Keratinocyte (primary cell): Measurements from ENCODE around the gene SSBP4. TPM values are rescaled to one million over a fixed set of nuclear protein-coding genes. Genes with fewer than 3 reads are reported as not detected.
"Not testable (repeated sequence)": the region's sequence is repeated elsewhere in the genome, so short reads cannot be mapped to it uniquely, and the experiment has no call there.

ENCODE experiments used
- DNase-seq: peaks from one replicate; pipeline ENCODE4 v3.0.0-alpha.2; 2011; ENCODE audit warnings: low read depth, missing footprints, low spot score
- FAIRE-seq: peaks from 2 replicates; lab custom pipeline; 2011; peaks lifted over from hg19 to GRCh38; lab: Jason Lieb, UNC
- H2AFZ ChIP-seq: 2 replicates; pipeline ENCODE4 v1.6.0; 2012; ENCODE audit warnings: low read length, control low read depth, inconsistent platforms; ENCODE audit not compliant: control insufficient read depth
- H3K27ac ChIP-seq: 2 replicates; pipeline ENCODE4 v1.5.1; 2011; ENCODE audit warnings: low read length; ENCODE audit not compliant: control insufficient read depth, insufficient read depth
- H3K27me3 ChIP-seq: 3 replicates; pipeline ENCODE4 v1.6.0; 2011; ENCODE audit warnings: low read length; ENCODE audit not compliant: control insufficient read depth, insufficient read depth; ENCODE audit errors: extremely low read depth
- H3K36me3 ChIP-seq, 2 experiments: 2 replicates in 1 of 2; 3 replicates in 1 of 2; pipeline ENCODE4 v1.5.1; 2011; ENCODE audit warnings: low read length in 2 of 2, mild to moderate bottlenecking in 1 of 2; ENCODE audit not compliant: control insufficient read depth in 2 of 2, insufficient read depth in 2 of 2; ENCODE audit errors: extremely low read depth in 1 of 2
- H3K4me1 ChIP-seq: 3 replicates; pipeline ENCODE4 v1.5.1; 2011; ENCODE audit warnings: low read length; ENCODE audit not compliant: control insufficient read depth, insufficient read depth; ENCODE audit errors: extremely low read depth
- H3K4me2 ChIP-seq: 3 replicates; pipeline ENCODE4 v1.6.0; 2011; ENCODE audit warnings: low read depth, low read length; ENCODE audit not compliant: control insufficient read depth, insufficient read depth; ENCODE audit errors: extremely low read depth
- H3K4me3 ChIP-seq, 3 experiments: fragments of 200-600 bp in 1 of 3; sonication (generic) in 1 of 3; 2 replicates in 2 of 3; 3 replicates in 1 of 3; pipeline ENCODE4 v1.5.1; 2011 to 2016; ENCODE audit warnings: low read length in 3 of 3, mild to moderate bottlenecking in 3 of 3, control low read depth in 2 of 3, inconsistent platforms in 1 of 3, low read depth in 1 of 3, mixed read lengths in 1 of 3, mixed run types in 1 of 3, moderate library complexity in 1 of 3; ENCODE audit not compliant: control insufficient read depth in 2 of 3, insufficient read depth in 2 of 3; ENCODE audit errors: extremely low read depth in 1 of 3
- H3K79me2 ChIP-seq: 2 replicates; pipeline ENCODE4 v1.6.0; 2012; ENCODE audit warnings: low read length; ENCODE audit not compliant: control insufficient read depth, insufficient read depth
- H3K9ac ChIP-seq: 3 replicates; pipeline ENCODE4 v1.6.0; 2011; ENCODE audit warnings: low read length; ENCODE audit not compliant: control insufficient read depth, insufficient read depth; ENCODE audit errors: extremely low read depth
- H3K9me1 ChIP-seq: 3 replicates; pipeline ENCODE4 v1.6.0; 2011; ENCODE audit warnings: low read length; ENCODE audit not compliant: control insufficient read depth, insufficient read depth; ENCODE audit errors: extremely low read depth
- H3K9me3 ChIP-seq: 2 replicates; pipeline ENCODE4 v1.5.1; 2012; ENCODE audit warnings: low read depth, low read length; ENCODE audit not compliant: control insufficient read depth
- H4K20me1 ChIP-seq: 3 replicates; pipeline ENCODE4 v1.6.0; 2011; ENCODE audit warnings: low read length; ENCODE audit not compliant: control insufficient read depth, insufficient read depth; ENCODE audit errors: extremely low read depth
- EZH2 ChIP-seq: IDR thresholded peaks from one replicate; pipeline ENCODE4 v1.6.1; 2012; ENCODE audit warnings: inconsistent platforms, mild to moderate bottlenecking, low read length, moderate library complexity
- dilution Hi-C: fragments of 300-500 bp; cut with MboI; formaldehyde crosslinking; loops from one replicate; pipeline ENCODE4 v1.7.0; 2020; ENCODE audit warnings: low sequenced_read_pairs; ENCODE audit not compliant: extremely low pct_ligation_motif_present
- polyA plus RNA-seq, 5 experiments: library from polyadenylated mRNA; depleted of rRNA in 3 of 5; stranded (reverse) in 3 of 5; stranded (forward) in 1 of 5; unstranded in 1 of 5; fragments of >200 nt; gene quantifications; 1 replicate in 1 of 5; 2 replicates in 3 of 5; 3 replicates in 1 of 5; pipeline versions ENCODE4 v1.2.1 to v1.2.3, GENCODE V29; 2011 to 2012; ENCODE audit warnings: missing spikeins in 2 of 5, low read depth in 1 of 5, low replicate concordance in 1 of 5
- TF ChIP-seq, protein P1 (sequence below), 3 experiments: IDR thresholded peaks in 1 of 3; conservative IDR thresholded peaks in 1 of 3; optimal IDR thresholded peaks in 1 of 3; 2 replicates in 2 of 3; 3 replicates in 1 of 3; pipeline versions ENCODE3 to v1.5.1; 2011; ENCODE audit warnings: low read length in 3 of 3, mild to moderate bottlenecking in 3 of 3, moderate library complexity in 2 of 3, control low read depth in 1 of 3, inconsistent platforms in 1 of 3; ENCODE audit not compliant: insufficient read depth in 2 of 3; ENCODE audit errors: extremely low read depth in 1 of 3

Gene SSBP4
- polyA plus RNA-seq, 1 donor (not counting 4 experiments of a cell fraction or from before 2014, with no cell fraction given): 7.5 TPM

DNA sequence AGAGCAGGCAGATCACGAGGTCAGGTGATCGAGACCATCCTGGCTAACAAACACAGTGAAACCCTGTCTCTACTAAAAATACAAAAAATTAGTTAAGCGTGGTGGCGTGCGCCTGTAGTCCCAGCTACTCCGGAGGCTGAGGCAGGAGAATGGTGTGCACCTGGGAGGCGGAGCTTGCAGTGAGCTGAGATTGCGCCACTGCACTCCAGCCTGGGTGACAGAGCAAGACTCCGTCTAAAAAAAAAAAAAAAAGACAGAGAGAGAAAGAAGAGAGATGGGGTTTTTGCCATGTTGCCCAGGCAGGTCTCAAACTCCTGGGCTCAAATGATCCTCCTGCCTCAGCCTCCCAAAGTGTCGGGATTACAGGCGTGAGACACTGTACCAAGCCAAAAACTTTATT lies 13.4 kb upstream of the SSBP4 start:
- dilution Hi-C loops, H4K20me1 ChIP-seq, H3K4me2 ChIP-seq, H2AFZ ChIP-seq, H3K27me3 ChIP-seq, FAIRE-seq, H3K9ac ChIP-seq, H3K79me2 ChIP-seq, H3K9me1 ChIP-seq, H3K9me3 ChIP-seq, DNase-seq, H3K27ac ChIP-seq, H3K4me1 ChIP-seq, H3K4me3 ChIP-seq, H3K36me3 ChIP-seq: not testable (repeated sequence)

DNA sequence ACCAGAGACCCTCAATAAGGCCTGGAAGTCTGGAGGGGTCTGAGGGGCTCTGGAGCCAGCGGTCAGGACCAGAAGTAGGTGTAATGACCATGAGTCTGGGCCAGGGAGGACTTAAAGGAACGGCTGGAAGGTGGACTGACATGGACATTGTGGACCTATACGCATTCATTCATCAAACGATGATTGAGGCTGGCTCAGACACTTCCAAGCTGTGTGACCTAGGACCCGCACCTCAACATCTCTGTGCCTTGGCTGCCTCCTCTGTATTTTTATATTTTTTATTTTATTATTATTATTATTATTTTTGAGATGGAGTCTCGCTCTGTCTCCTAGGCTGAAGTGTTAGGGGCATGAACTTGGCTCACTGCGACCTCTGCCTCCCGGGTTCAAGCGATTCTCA lies 12.4 kb upstream of the SSBP4 start:
- dilution Hi-C loops: no loop called here
- Histone ChIP-seq H3K9me1 (no peaks in the 10 kb centered on the region), H3K27me3 (no peaks in the 10 kb centered on the region), H3K9me3 (no peaks in the 10 kb centered on the region), H2AFZ (no peak overlapping the region), H3K79me2 (no peaks in the 10 kb centered on the region), H3K36me3 (no peaks in the 10 kb centered on the region), H4K20me1 (no peaks in the 10 kb centered on the region), H3K4me1 (no peaks in the 10 kb centered on the region), H3K4me3 (no peak overlapping the region), H3K9ac (no peak overlapping the region), H3K27ac (no peak overlapping the region), H3K4me2 (no peak overlapping the region)
- FAIRE-seq: no peak
- no peak for TF ChIP-seq EZH2
- TF ChIP-seq, protein P1, sequence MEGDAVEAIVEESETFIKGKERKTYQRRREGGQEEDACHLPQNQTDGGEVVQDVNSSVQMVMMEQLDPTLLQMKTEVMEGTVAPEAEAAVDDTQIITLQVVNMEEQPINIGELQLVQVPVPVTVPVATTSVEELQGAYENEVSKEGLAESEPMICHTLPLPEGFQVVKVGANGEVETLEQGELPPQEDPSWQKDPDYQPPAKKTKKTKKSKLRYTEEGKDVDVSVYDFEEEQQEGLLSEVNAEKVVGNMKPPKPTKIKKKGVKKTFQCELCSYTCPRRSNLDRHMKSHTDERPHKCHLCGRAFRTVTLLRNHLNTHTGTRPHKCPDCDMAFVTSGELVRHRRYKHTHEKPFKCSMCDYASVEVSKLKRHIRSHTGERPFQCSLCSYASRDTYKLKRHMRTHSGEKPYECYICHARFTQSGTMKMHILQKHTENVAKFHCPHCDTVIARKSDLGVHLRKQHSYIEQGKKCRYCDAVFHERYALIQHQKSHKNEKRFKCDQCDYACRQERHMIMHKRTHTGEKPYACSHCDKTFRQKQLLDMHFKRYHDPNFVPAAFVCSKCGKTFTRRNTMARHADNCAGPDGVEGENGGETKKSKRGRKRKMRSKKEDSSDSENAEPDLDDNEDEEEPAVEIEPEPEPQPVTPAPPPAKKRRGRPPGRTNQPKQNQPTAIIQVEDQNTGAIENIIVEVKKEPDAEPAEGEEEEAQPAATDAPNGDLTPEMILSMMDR (optimal IDR thresholded peaks at IDR 0.05 in 1 of 3, IDR thresholded peaks at IDR 0.05 in 1 of 3, conservative IDR thresholded peaks at IDR 0.05 in 1 of 3; ENCODE audit: extremely low read depth in 1 of 3, insufficient read depth in 2 of 3, low read length in 3 of 3): no peak
- no peak for DNase-seq

GRCh38 chr19:18408053-18408476 lies 11.1 kb upstream of the SSBP4 start:
- Histone ChIP-seq H3K36me3 (no peaks in the 10 kb centered on the region), H3K9ac (no peak overlapping the region), H3K4me2 (no peak overlapping the region), H3K9me3 (no peaks in the 10 kb centered on the region), H3K4me1 (no peaks in the 10 kb centered on the region), H3K27me3 (no peaks in the 10 kb centered on the region), H3K9me1 (no peaks in the 10 kb centered on the region), H3K79me2 (no peaks in the 10 kb centered on the region), H3K4me3 (no peak overlapping the region), H2AFZ (no peak overlapping the region), H3K27ac (no peak overlapping the region), H4K20me1 (no peaks in the 10 kb centered on the region)
- TF ChIP-seq, protein P1 (optimal IDR thresholded peaks at IDR 0.05 in 1 of 3, IDR thresholded peaks at IDR 0.05 in 1 of 3, conservative IDR thresholded peaks at IDR 0.05 in 1 of 3; ENCODE audit: extremely low read depth in 1 of 3, insufficient read depth in 2 of 3, low read length in 3 of 3): peak; percentile 28 to 56 (median 49)
- no peak for TF ChIP-seq EZH2
- DNase-seq (no peak), FAIRE-seq (no peak)
- dilution Hi-C loops: no loop called here
